Testis (tissue), 3 donors: ENCODE data around the gene SLC44A1. TPM values are rescaled to one million over a fixed set of nuclear protein-coding genes. Genes with fewer than 3 reads are reported as not detected.

Source experiments
- DNase-seq: peaks from one replicate; pipeline ENCODE4 v3.0.0-alpha.2; 2019
- H3K27ac ChIP-seq, 2 donors: fragments of 200-600 bp; sonication (generic); one replicate each; pipeline ENCODE4 v1.5.1; 2019
- H3K27me3 ChIP-seq: fragments of 200-600 bp; sonication (generic); one replicate; pipeline ENCODE4 v1.5.1; 2019
- H3K36me3 ChIP-seq: fragments of 200-600 bp; sonication (generic); one replicate; pipeline ENCODE4 v1.5.1; 2017; ENCODE audit warnings: low read depth; ENCODE audit errors: missing control alignments
- H3K4me1 ChIP-seq: fragments of 200-600 bp; sonication (generic); one replicate; pipeline ENCODE4 v1.5.1; 2019
- H3K4me3 ChIP-seq, 2 donors: fragments of 200-600 bp; sonication (generic); one replicate each; pipeline ENCODE4 v1.5.1; 2017 to 2019
- H3K9me3 ChIP-seq: fragments of 200-600 bp; sonication (generic); one replicate; pipeline ENCODE4 v1.5.1; 2017
- CTCF ChIP-seq, 3 experiments: fragments of 450-650 bp in 2 of 3; fragments of 200-600 bp in 1 of 3; sonication (generic) in 1 of 3; IDR thresholded peaks; one replicate each; pipeline ENCODE4 v1.5.1; 2016 to 2019; ENCODE audit warnings: antibody characterized with exemption in 3 of 3, mild to moderate bottlenecking in 2 of 3, moderate library complexity in 1 of 3
- POLR2A ChIP-seq: fragments of 450-650 bp; IDR thresholded peaks from one replicate; pipeline ENCODE4 v1.6.1; 2017; ENCODE audit warnings: antibody characterized with exemption, mild to moderate bottlenecking, moderate library complexity
- WGBS, 2 donors: methylation state at CpG; one replicate each; pipeline ENCODE4 v1.1.5; 2018; 5-methylcytosine and 5-hydroxymethylcytosine counted together
- intact Hi-C: fragments of 100-400 bp; cut with DNase I; formaldehyde crosslinking; loops from one replicate; pipeline ENCODE4 v1.15.1; 2023; ENCODE audit warnings: low total_unique reads
- polyA plus RNA-seq: library from polyadenylated mRNA; stranded (reverse); fragments of 350-450 nt; fragmentation: Illumina TruSeq; extraction: RNeasy Lipid Tissue Mini Kit (QIAGEN cat#74804); gene quantifications from one replicate; pipeline ENCODE4 v1.2.3, GENCODE V29; 2014; ENCODE audit warnings: low read depth, low replicate concordance; ENCODE audit not compliant: insufficient read depth
- total RNA-seq, 2 donors: library from RNA; depleted of rRNA; stranded (reverse); fragments of >200 nt; gene quantifications; one replicate each; pipeline ENCODE4 v1.2.3, GENCODE V29; 2016

Gene SLC44A1
- total and polyA plus RNA-seq, 3 donors from 2014 or later, result 8.9 to 16.7 (median 11.1) TPM

- no peaks in the 10 kb centered on the region for H3K36me3 ChIP-seq
- WGBS, 2 donors, result 90% methylated on average over 7 of the region's 7 CpGs
- no peak for DNase-seq
- no peaks in the 10 kb centered on the region for H3K27me3 ChIP-seq
- H3K4me1 ChIP-seq, result peaks cover 8% of the 10 kb centered on the region
- TF ChIP-seq POLR2A (no peak), CTCF (IDR thresholded peaks at IDR 0.05) (no peak)
- no peaks in the 10 kb centered on the region for H3K9me3 ChIP-seq
- intact Hi-C loops, result no loop called here
- H3K4me3 ChIP-seq, result no peak overlapping the region
- no peak overlapping the region for H3K27ac ChIP-seq
These were observed 54.9 kb downstream of the SLC44A1 start for GRCh38 chr9:105299190-105299854.

- H3K4me1 ChIP-seq, result no peaks in the 10 kb centered on the region
- intact Hi-C loops, result no loop called here
- WGBS, 2 donors, result 86 to 100% methylated on average over 2 of the region's 2 CpGs
- H3K4me3 ChIP-seq, result no peak overlapping the region
- H3K36me3 ChIP-seq, result no peaks in the 10 kb centered on the region
- no peak overlapping the region for H3K27ac ChIP-seq
- no peak for TF ChIP-seq CTCF (IDR thresholded peaks at IDR 0.05)
- no peak for TF ChIP-seq POLR2A
- H3K9me3 ChIP-seq, result no peaks in the 10 kb centered on the region
- H3K27me3 ChIP-seq, result no peaks in the 10 kb centered on the region
- no peak for DNase-seq
These were observed 58.3 kb downstream of the SLC44A1 start for GRCh38 chr9:105302728-105303127.

GRCh38 chr9:105305856-105306255, 61.4 kb downstream of the SLC44A1 start:
- WGBS, 2 donors, result 63 to 71% methylated on average over 1 of the region's 1 CpG
- Histone ChIP-seq H3K4me1 (no peaks in the 10 kb centered on the region), H3K36me3 (no peaks in the 10 kb centered on the region), H3K9me3 (no peaks in the 10 kb centered on the region), H3K4me3 (no peak overlapping the region), H3K27me3 (no peaks in the 10 kb centered on the region), H3K27ac (no peak overlapping the region)
- no peak for DNase-seq
- TF ChIP-seq POLR2A (no peak), CTCF (IDR thresholded peaks at IDR 0.05) (no peak)
- intact Hi-C loops, result no loop called here

- no peaks in the 10 kb centered on the region for H3K27me3 ChIP-seq
- H3K36me3 ChIP-seq, result no peaks in the 10 kb centered on the region
- H3K4me3 ChIP-seq, result no peak overlapping the region
These were observed 62.1 kb downstream of the SLC44A1 start for GRCh38 chr9:105306351-105307140.

More at GRCh38 chr9:105306351-105307140, 62.1 kb downstream of the SLC44A1 start:
- intact Hi-C loops, result no loop called here
- H3K9me3 ChIP-seq, result no peaks in the 10 kb centered on the region
- DNase-seq, result no peak
- no peaks in the 10 kb centered on the region for H3K4me1 ChIP-seq
- no peak overlapping the region for H3K27ac ChIP-seq
- TF ChIP-seq CTCF (IDR thresholded peaks at IDR 0.05), result no peak
- no peak for TF ChIP-seq POLR2A
- 75 to 85% methylated on average over 5 of the region's 5 CpGs for WGBS, 2 donors
